CD14-positive monocyte (primary cell): ENCODE measurements around the gene SPATA32. TPM values are rescaled to one million over a fixed set of nuclear protein-coding genes. Genes with fewer than 3 reads are reported as not detected.

ENCODE experiments used
- DNase-seq, 3 donors: peaks; one replicate each; pipeline ENCODE4 v3.0.0-alpha.2; 2011 to 2022
- H2AFZ ChIP-seq: 2 replicates; pipeline ENCODE4 v1.6.0; 2012; ENCODE audit warnings: mild to moderate bottlenecking, low read depth, low read length, inconsistent platforms; ENCODE audit not compliant: insufficient read depth, poor library complexity, severe bottlenecking
- H3K27ac ChIP-seq, 2 donors: 1 replicate in 1 of 2; 2 replicates in 1 of 2; pipeline ENCODE4 v1.5.1; 2012 to 2013; ENCODE audit warnings: low read length in 2 of 2, control low read depth in 1 of 2, inconsistent platforms in 1 of 2, low read depth in 1 of 2, mild to moderate bottlenecking in 1 of 2
- H3K27me3 ChIP-seq, 2 donors: one replicate each; pipeline versions ENCODE4 v1.6.0 to v1.6.1; 2011 to 2013; ENCODE audit warnings: low read length in 2 of 2; ENCODE audit not compliant: control insufficient read depth in 2 of 2, insufficient read depth in 2 of 2
- H3K36me3 ChIP-seq, 2 donors: replicated peaks in 1 of 2; 1 replicate in 1 of 2; 2 replicates in 1 of 2; pipeline versions ENCODE4 v1.5.1 to v1.6.1; 2012 to 2013; ENCODE audit warnings: low read length in 2 of 2, control low read depth in 1 of 2, inconsistent platforms in 1 of 2, mild to moderate bottlenecking in 1 of 2; ENCODE audit not compliant: insufficient read depth in 2 of 2, control insufficient read depth in 1 of 2
- H3K4me1 ChIP-seq, 2 donors: 1 replicate in 1 of 2; 2 replicates in 1 of 2; pipeline versions ENCODE4 v1.5.1 to v1.6.1; 2012 to 2013; ENCODE audit warnings: low read length in 2 of 2, control low read depth in 1 of 2, inconsistent platforms in 1 of 2, mild to moderate bottlenecking in 1 of 2, moderate library complexity in 1 of 2; ENCODE audit not compliant: insufficient read depth in 2 of 2, control insufficient read depth in 1 of 2
- H3K4me2 ChIP-seq: replicated peaks from 2 replicates; pipeline ENCODE3; 2012; ENCODE audit warnings: low read length, moderate library complexity, mild to moderate bottlenecking; ENCODE audit not compliant: poor library complexity, severe bottlenecking; ENCODE audit errors: extremely low read depth
- H3K4me3 ChIP-seq, 3 experiments: fragments of 200-600 bp in 1 of 3; sonication (generic) in 1 of 3; replicated peaks in 1 of 3; 1 replicate in 2 of 3; 2 replicates in 1 of 3; pipeline ENCODE4 v1.5.1; 2011 to 2013; ENCODE audit warnings: low read length in 3 of 3, mild to moderate bottlenecking in 3 of 3, control low read depth in 2 of 3, low read depth in 2 of 3, inconsistent platforms in 1 of 3, moderate library complexity in 1 of 3
- H3K79me2 ChIP-seq: 2 replicates; pipeline ENCODE4 v1.6.0; 2012; ENCODE audit warnings: mild to moderate bottlenecking, control low read depth, inconsistent platforms, low read length, moderate library complexity; ENCODE audit not compliant: insufficient read depth
- H3K9ac ChIP-seq: 2 replicates; pipeline ENCODE4 v1.6.0; 2017; ENCODE audit warnings: low read length, mild to moderate bottlenecking; ENCODE audit not compliant: insufficient read depth, poor library complexity, severe bottlenecking
- H3K9me3 ChIP-seq, 2 donors: replicated peaks in 1 of 2; 1 replicate in 1 of 2; 2 replicates in 1 of 2; pipeline versions ENCODE4 v1.5.1 to v1.6.1; 2012 to 2013; ENCODE audit warnings: low read length in 2 of 2, control low read depth in 1 of 2; ENCODE audit not compliant: control insufficient read depth in 1 of 2, insufficient read depth in 1 of 2
- H4K20me1 ChIP-seq: 2 replicates; pipeline ENCODE4 v1.6.0; 2012; ENCODE audit warnings: mild to moderate bottlenecking, low read length, control low read depth, moderate library complexity; ENCODE audit not compliant: insufficient read depth
- H3K27ac Mint-ChIP-seq, 7 donors: one replicate each; pipeline ENCODE4 v1.8.0; 2020; ENCODE audit warnings: mild to moderate bottlenecking in 7 of 7, mixed read lengths in 7 of 7, moderate library complexity in 6 of 7, inconsistent platforms in 2 of 7
- H3K27me3 Mint-ChIP-seq, 3 donors: one replicate each; pipeline ENCODE4 v1.8.0; 2021 to 2022; ENCODE audit warnings: low read depth in 3 of 3, mild to moderate bottlenecking in 3 of 3, mixed read lengths in 3 of 3, moderate library complexity in 3 of 3, inconsistent platforms in 1 of 3
- H3K36me3 Mint-ChIP-seq, 2 donors: one replicate each; pipeline ENCODE4 v1.8.0; 2020; ENCODE audit warnings: mixed read lengths in 2 of 2, inconsistent platforms in 1 of 2, mild to moderate bottlenecking in 1 of 2
- H3K4me1 Mint-ChIP-seq: one replicate; pipeline ENCODE4 v1.8.0; 2020; ENCODE audit warnings: mild to moderate bottlenecking, mixed read lengths
- H3K4me3 Mint-ChIP-seq, 2 donors: one replicate each; pipeline ENCODE4 v1.8.0; 2020; ENCODE audit warnings: mild to moderate bottlenecking in 2 of 2, mixed read lengths in 2 of 2, moderate library complexity in 1 of 2
- H3K9me3 Mint-ChIP-seq, 7 donors: one replicate each; pipeline ENCODE4 v1.8.0; 2020 to 2022; ENCODE audit warnings: mixed read lengths in 7 of 7, mild to moderate bottlenecking in 6 of 7, moderate library complexity in 6 of 7, inconsistent platforms in 2 of 7
- WGBS: methylation state at CpG from one replicate; pipeline ENCODE4 v1.1.5; 2013; ENCODE audit warnings: missing lambda C conversion rate; ENCODE audit not compliant: insufficient coverage; 5-methylcytosine and 5-hydroxymethylcytosine counted together
- intact Hi-C, 2 donors: fragments of 100-400 bp; cut with micrococcal nuclease; formaldehyde crosslinking; loops; one replicate each; pipeline versions ENCODE4 v1.15.0 to v1.15.1; 2023
- polyA plus RNA-seq, 3 donors: library from polyadenylated mRNA; depleted of rRNA in 1 of 3; unstranded in 2 of 3; stranded (reverse) in 1 of 3; fragments of 300-500 nt in 2 of 3; fragments of >200 nt in 1 of 3; fragmentation: Illumina TruSeq in 2 of 3; gene quantifications; 1 replicate in 2 of 3; 2 replicates in 1 of 3; pipeline ENCODE4 v1.2.3, GENCODE V29; 2012 to 2021
- TF ChIP-seq, protein P1 (sequence below): fragments of 200-600 bp; IDR thresholded peaks from one replicate; pipeline ENCODE4 v1.8.0; 2022; ENCODE audit warnings: antibody characterized with exemption, mild to moderate bottlenecking

The SPATA32 gene
- polyA plus RNA-seq, 3 donors, result not detected

DNA sequence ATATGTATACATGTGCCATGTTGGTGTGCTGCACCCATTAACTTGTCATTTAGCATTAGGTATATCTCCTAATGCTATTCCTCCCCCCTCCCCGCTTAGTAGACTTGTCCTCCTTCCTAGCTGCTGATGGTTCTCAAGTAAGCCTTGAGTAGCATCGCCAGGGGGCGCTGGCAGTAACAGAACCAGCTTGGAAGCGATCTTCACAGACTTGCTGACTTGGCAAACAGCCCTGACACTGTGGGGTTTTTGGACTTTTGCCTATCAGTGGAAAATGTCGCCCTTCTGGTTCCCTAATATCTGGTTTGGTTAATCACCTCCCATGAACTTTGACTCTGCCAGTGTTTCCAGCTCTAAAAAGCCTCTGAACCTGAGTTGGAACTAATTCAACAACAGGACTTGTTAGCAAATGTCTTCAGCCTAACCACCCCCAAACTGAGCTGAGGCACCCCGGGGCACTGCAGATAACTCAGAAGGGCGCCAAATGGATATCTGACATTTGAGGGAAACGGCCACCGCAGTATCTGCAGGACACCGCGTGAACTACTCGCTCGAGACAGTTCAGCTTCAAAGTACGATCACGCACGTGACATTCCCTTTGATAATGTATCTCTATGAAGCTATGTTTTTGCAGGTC, 15.4 kb upstream of the SPATA32 start:
- peaks cover 9% of the 10 kb centered on the region for H3K4me1 Mint-ChIP-seq
- peaks cover 47 to 77% of the 10 kb centered on the region in 2 donors for H3K36me3 Mint-ChIP-seq
- no peaks in the 10 kb centered on the region for H3K9me3 Mint-ChIP-seq
- Histone ChIP-seq H3K36me3 (peaks cover 35 to 75% of the 10 kb centered on the region in 2 donors), H4K20me1 (peaks cover 46% of the 10 kb centered on the region), H3K27ac (no peak overlapping the region), H3K9ac (no peak overlapping the region), H3K27me3 (no peaks in the 10 kb centered on the region), H3K9me3 (no peaks in the 10 kb centered on the region), H2AFZ (no peak overlapping the region), H3K4me1 (peaks cover 3 to 5% of the 10 kb centered on the region in 2 donors), H3K79me2 (no peaks in the 10 kb centered on the region), H3K4me2 (no peak overlapping the region), H3K4me3 (no peak overlapping the region)
- H3K27me3 Mint-ChIP-seq, result peaks cover 0 to 2% (median 0%) of the 10 kb centered on the region in 3 donors
- TF ChIP-seq, protein P1, sequence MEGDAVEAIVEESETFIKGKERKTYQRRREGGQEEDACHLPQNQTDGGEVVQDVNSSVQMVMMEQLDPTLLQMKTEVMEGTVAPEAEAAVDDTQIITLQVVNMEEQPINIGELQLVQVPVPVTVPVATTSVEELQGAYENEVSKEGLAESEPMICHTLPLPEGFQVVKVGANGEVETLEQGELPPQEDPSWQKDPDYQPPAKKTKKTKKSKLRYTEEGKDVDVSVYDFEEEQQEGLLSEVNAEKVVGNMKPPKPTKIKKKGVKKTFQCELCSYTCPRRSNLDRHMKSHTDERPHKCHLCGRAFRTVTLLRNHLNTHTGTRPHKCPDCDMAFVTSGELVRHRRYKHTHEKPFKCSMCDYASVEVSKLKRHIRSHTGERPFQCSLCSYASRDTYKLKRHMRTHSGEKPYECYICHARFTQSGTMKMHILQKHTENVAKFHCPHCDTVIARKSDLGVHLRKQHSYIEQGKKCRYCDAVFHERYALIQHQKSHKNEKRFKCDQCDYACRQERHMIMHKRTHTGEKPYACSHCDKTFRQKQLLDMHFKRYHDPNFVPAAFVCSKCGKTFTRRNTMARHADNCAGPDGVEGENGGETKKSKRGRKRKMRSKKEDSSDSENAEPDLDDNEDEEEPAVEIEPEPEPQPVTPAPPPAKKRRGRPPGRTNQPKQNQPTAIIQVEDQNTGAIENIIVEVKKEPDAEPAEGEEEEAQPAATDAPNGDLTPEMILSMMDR, result peak; percentile 79
- intact Hi-C loops, result loop anchor here (1.0 to 5.0 kb wide), 2 partner anchors 35 to 108 kb away; no protein-coding TSS in a partner anchor
- WGBS, result 44% methylated on average over 15 of the region's 16 CpGs
- H3K4me3 Mint-ChIP-seq, result no peak overlapping the region
- H3K27ac Mint-ChIP-seq, result peak overlapping the region in 2 of 7 donors; percentile 6 to 32
- DNase-seq, result peak; percentile 87 to 94 (median 91)

DNA sequence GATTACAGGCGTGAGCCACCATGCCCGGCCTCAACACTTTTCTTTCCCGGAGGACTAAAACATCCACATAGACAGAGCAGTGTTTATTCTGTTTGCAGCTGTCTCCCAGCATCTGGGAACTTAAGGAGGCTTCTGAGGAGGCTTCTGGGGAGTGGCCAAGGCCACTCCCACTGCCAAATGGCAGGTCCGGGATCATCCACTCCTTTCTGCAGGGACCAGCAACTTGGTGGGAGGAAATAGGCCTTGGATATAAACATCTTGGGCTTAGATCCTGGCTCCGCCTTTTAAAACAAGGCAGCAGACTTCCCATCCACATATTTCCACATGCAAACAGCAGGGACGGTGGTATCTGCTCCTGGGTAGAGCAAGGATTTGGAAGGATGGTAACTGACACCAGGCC, 14.1 kb upstream of the SPATA32 start:
- Mint-ChIP-seq H3K27me3 (peaks cover 0 to 2% (median 0%) of the 10 kb centered on the region in 3 donors), H3K9me3 (no peaks in the 10 kb centered on the region), H3K27ac (no peak overlapping the region), H3K4me1 (peaks cover 9% of the 10 kb centered on the region), H3K4me3 (no peak overlapping the region), H3K36me3 (peaks cover 54 to 81% of the 10 kb centered on the region in 2 donors)
- H3K79me2 ChIP-seq, result no peaks in the 10 kb centered on the region
- no CpG with 5 or more reads among the region's 6 CpGs for WGBS
- intact Hi-C loops, result loop anchor here in 1 of 2 donors (5.0 kb wide), 1 partner anchor 36 kb away; no protein-coding TSS in a partner anchor
- peaks cover 3 to 5% of the 10 kb centered on the region in 2 donors for H3K4me1 ChIP-seq
- H3K4me3 ChIP-seq, result no peak overlapping the region
- H2AFZ ChIP-seq, result no peak overlapping the region
- no peak for DNase-seq
- H3K27me3 ChIP-seq, result no peaks in the 10 kb centered on the region
- no peak overlapping the region for H3K27ac ChIP-seq
- H3K9ac ChIP-seq, result no peak overlapping the region
- H4K20me1 ChIP-seq, result peaks cover 43% of the 10 kb centered on the region
- H3K4me2 ChIP-seq, result no peak overlapping the region
- TF ChIP-seq, protein P1, result no peak
- no peaks in the 10 kb centered on the region for H3K9me3 ChIP-seq
- peaks cover 38 to 76% of the 10 kb centered on the region in 2 donors for H3K36me3 ChIP-seq
